HG03060 (cell line): ENCODE measurements around the gene RPL7A.
"Not testable (repeated sequence)": the region's sequence is repeated elsewhere in the genome, so short reads cannot be mapped to it uniquely, and the experiment has no call there.

Experiments
- ATAC-seq: cut with Tn5 transposase; IDR thresholded peaks from one replicate; pipeline ENCODE4 v1.9.1; 2021; ENCODE audit warnings: low read depth, moderate number of reproducible peaks; ENCODE audit not compliant: unreplicated experiment

RPL7A gene

DNA sequence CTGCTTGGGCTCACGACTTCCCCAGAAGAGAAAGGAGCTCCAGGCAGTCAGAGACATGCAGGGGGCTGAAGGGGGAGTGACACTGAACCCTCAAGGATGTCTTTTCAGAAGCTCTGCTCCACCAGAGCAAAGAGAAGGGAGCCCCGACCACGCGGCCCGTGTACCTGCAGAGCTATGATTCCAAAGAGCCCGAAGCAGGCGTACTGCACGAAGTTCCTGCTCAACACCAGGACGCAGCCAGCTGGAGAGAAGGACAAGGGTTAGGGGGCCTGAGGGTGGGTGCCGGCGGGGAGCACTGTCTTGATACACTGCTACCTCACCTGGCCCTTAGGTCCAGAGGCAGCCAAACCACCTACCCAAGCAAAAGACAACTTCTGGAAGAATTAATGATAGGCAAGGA, 18.4 kb downstream of the RPL7A start:
- ATAC-seq, result no peak

DNA sequence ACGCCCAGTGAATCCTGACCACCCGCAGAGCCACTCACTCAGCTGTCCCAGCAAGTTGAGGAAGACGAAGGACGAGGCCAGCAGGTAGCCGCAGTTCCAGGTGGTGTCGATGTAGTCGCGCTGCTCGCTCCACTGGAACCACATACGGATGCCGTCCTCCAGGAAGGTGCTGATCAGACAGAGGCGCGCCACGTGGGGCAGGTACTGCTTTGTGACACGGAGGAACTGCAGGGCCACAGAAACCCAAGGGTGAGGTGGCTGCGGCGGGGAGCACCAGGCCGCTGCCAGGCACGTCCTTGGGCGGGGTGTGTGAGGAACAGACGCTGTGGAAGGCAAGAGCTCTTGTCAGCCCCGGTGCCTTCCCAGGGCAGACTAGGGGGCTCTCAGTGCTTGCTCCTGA, 19.2 kb downstream of the RPL7A start:
- no peak for ATAC-seq

DNA sequence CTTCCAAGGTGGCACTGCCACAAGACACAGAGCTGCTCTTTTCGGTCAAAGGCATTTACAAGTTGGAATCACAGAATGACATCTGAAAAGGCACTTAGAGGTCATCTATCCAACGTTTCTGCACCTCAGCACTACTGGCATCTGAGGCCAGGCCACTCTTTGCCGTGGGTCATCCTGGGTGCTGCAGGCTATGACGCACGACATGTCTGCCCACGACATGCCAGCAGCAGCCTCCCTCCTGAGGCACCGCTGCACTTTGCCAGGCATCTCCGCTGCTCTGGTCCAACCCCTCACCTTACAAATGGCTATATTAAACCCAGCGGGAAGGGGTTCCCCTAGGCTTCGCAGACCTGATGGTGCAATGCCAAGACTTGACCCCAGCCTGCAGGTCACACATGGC, 19.8 kb downstream of the RPL7A start:
- no peak for ATAC-seq

DNA sequence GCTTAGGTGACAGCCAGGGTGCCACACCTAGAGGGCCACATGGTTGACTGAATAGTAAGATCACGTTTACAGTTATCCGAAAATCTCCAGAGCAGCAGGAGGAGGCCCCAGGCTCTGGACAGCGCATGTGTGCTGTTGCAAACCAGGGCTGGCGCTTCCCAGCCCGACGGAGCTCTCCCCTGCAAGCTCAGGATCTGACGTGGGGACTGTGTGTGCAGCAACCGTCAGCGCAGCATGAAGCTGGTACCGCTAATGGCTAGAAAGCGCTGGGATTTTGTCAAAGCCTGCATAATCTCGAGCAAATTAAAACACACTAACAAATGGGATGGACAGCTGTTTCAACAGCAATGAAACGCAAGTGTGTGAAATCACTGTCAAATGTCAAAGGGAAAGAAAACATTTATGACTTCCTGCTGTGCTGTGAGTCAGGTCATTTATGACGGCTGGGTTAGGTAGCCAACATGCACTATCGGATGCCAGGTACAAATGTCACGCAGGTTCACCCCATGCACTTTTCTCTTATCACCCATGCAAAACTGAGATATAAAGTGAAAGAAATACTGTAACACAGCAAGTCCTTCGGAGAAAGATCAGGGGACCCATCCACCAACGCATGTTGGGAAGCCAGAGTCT, 20.3 kb downstream of the RPL7A start:
- no peak for ATAC-seq

DNA sequence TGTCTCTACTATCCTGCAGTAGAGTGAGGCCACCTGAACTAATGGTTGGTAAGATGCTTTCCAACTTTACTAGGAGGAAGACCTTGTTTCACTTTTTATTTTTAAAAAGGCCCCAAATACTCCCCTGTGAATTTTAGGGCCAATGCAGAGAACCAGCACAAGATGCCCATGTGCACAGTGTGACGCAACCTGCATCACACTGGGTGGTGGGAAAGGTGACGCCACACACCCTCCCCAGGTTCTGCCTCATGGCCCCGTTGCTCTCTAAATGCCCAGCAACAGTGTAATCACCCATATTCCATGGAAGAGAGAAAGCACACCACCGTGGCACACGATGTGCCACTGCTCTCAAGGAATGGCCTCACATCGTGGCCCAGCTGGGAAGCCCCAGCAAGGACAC, 21.4 kb downstream of the RPL7A start:
- ATAC-seq, result no peak

DNA sequence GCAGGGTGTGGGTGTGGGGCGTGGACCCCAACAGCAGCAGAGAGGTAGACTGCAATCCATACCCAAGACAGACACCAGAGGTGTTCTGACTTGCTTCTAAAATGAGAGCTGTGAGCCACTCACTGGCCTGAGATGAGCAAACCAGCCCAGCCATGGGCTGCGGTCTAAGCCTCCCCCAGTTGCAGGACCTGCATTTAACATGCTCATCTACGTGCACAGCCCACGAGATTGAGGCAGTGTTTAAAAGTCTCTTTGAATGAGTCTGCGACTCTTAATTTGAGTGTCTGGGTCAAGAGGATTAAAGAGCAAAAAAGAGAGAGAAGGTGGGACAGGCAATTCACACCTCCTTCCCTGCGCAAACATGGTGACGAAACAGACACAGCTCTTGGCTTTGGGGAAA, 21.9 kb downstream of the RPL7A start:
- no peak for ATAC-seq

DNA sequence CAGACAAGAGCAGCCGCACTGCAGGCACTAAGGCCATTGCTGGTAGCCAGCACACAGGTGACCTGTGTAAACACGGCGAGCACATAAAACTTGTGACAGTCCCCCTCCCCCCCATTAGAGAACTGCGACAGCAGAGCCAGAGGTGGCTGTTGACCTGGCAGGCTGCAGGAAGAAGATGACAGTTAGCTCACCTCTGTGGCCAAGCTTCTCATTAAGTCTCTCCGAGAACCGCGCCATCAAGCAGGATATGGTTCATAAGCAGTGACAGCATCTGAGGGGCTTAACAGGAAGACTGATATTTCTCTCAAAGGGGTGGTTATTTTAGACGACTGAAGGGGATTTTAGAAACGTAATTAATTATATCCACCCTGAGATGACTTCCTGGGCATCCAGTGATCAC, 22.7 kb downstream of the RPL7A start:
- ATAC-seq, result no peak

DNA sequence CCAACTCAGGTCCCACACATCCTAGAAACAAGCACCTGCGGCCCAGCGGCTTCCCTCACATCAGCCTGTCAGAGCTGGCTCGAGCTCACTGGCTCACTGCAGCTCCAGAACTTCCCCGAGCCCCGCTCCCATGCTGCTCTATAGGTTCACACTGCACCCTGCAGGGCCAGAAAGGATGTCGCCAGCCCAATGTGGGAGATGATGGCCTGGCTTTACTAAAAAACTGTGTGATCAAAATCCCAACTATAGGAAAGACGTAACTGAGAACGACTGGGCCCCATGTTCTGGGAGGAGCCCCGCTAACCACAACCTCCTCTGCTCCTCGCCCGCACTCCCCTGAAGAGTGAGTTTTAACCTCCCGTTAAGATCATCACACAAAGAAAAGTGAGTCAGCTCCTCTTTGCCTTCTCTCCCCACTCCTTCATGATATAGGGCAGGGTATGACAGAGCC, 23.3 kb downstream of the RPL7A start:
- no peak for ATAC-seq

DNA sequence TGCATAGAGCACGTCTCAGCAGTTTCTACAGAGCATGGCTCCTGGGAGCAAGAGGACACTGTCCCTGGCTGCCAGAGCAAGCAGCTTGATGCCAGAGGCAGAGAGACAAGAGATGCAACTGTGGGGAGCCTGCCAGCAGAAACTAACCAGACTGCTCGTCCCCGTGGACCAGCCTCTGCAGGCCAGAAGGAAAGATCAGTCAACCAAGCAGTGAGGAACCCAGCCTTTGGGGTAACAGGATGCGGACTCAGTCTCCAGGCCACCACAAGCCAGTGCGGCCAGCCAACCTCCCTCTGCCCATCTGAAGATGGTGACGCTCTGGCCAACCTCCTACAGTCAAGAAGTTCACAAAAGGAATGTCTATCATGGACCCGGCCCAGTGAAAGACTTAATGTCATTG, 24.1 kb downstream of the RPL7A start:
- no peak for ATAC-seq

DNA sequence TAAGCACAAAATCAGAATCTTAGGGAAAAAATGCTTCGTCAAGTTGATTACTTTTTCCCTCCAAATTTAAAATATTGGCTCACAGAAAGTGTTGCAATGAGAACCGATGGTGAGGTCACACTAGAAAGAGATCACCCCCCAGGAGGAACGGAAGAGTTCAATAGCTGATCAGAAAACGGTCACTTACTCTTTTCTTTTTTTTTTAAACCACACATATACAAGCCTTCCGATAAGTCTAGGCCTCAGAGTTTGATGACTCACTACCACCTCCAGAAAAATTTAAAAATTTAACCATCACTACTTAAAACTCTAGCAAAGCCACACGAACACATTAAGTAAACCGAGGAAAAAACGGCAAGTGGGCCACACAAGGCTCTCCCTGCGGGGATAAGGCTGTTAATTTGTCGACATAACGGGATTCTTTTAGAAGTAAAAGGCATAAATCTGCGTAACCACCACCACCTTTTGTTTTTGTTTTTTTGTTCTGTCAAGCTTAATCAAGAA, 26.6 kb downstream of the RPL7A start:
- no peak for ATAC-seq

DNA sequence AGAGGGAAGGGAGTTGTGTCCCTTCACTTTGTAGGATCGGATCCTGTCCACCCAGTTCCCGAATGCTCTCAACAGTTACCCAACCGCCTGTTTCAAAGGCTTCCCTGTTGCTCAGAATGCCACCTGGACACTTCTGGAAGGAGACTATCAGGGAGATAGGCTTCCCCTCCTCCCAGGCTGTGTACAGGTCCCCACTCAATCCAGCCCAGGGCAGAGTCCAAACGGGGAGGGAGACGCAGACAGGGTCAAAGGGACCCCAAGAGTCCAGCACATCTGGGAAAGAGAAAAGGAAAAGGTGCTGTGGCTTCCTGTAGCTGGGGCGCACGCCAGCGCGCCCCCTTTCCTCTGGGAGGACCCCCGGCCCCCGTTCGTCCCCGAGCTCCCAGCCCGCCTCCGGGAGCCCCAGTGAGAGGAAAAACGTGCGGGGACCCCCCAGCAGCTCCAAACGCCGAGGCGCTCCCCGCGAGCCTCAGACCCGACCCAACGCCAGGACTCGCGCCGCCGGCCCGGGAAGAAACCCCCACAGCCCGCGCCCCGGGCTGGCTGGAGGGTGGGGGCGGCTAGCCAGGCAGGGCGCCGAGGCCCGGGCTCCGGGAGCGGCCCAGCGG, 27.2 kb downstream of the RPL7A start:
- ATAC-seq, result no peak

DNA sequence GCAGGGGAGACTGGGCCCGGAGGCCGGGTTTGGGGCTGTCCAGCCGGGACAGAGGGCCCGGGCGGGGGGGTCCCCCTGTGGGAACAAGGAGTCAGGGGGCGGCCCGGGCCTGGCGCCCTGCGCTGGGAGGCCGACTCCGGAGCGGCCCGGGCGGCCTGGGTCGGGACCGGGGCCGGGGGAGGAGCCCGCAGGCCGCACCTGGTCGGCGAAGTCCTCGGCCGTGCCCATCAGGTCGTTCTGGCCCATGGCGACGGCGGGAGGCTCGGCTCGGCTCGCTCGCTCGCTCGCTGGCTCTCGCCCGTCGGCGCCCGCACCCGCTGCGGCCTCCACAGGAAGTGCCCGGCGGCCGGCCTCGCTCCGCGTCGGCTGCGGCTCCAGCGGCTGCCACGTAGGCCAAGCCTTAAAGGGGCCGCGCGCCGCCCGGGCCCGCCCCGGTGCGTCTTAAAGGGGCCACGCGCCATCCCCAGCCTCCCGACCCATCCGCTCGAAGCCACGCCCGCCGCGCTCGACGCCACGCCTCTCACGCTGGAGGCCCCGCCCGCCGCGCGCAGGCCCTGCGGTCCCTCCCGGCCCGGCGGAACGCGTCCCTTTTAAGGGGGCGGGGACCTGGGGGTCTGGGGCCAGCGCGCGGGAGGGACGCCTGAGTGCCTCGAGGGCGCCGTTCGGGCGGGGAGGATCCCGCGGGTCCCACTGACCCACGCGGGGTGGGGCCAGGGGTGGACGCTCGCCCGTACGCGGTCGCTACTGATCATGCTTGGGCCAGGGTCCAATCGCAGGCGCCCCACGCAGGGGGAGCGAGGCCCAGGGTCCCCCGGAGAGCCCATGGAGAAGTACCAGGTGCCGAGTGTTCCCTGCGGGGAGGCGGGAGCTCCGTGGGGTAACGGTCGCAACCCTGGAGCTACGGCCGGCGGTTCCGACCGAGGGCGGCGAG, 28.0 kb downstream of the RPL7A start, which contains the start of the genes STKLD1 and SURF4:
TSS of gene STKLD1 (plus strand) at position 643 of the 931 bp plus-strand sequence. CDS start at position 751, 108 bp downstream.
TSS of gene SURF4 (minus strand) at position 337 of the 931 bp plus-strand sequence. CDS start at position 246, 91 bp downstream.
- peak; percentile 58 for ATAC-seq

DNA sequence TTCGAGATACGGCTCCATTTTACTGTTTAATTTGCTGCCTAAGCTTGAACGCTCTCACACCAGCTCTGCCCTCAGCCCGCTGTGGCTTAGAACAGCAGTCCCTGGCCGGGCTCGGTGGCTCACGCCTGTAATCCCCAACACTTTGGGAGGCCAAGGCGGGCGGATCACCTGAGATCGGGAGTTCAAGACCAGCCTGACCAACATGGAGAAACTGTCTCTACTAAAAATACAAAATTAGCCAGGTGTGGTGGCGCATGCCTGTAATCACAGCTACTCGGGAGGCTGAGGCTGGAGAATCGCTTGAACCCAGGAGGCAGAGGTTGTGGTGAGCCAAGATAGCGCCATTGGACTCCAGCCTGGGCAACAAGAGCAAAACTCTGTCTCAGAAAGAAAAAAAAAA, 29.3 kb downstream of the RPL7A start:
- not testable (repeated sequence) for ATAC-seq

DNA sequence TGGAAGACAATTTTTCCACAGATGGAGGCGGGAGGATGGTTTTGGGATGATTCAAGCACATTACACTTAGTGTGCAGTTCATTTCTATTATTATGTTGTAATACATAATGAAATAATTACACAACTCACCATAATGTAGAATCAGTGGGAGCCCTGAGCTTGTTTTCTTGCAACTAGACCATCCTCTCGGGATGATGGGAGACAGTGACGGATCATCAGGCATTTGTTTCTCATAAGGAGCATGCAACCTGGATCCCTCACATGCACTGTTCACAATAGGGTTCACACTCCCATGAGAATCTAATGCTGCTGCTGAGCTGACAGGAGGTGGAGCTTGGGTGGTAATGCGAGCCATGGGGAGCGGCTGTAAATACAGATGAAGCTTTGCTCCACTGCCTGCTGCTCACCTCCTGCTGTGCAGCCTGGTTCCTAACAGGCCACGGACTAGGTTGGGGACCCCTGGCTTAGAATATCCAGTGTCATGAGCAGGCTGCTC, 29.8 kb downstream of the RPL7A start:
- no peak for ATAC-seq

DNA sequence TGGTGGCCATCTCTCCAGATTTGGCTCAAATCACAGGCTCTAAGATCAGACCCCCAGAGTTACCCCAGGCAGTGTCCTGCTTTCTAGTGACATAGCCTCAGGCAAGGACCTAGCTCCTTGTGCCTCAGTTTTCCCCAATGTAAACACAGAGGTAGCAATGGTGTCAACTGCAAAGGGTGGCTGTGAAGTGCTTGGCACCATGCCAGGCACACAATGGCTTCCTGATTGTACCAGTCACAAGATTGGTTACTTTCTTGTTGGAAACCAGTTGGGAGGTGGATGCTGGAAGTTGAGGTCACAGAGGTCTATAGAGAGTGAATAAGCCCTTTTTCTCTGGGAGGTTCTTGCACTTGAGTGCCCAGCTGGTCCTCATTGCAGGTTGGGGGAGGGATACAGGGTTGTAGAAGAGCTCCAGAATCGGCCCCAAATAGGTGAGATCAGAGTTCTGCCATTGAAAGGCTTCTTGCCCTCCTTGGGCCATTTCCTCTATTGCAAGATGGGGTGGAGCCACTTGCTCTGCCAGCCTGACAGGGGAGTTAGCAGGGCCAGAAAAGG, 30.5 kb downstream of the RPL7A start:
- no peak for ATAC-seq

DNA sequence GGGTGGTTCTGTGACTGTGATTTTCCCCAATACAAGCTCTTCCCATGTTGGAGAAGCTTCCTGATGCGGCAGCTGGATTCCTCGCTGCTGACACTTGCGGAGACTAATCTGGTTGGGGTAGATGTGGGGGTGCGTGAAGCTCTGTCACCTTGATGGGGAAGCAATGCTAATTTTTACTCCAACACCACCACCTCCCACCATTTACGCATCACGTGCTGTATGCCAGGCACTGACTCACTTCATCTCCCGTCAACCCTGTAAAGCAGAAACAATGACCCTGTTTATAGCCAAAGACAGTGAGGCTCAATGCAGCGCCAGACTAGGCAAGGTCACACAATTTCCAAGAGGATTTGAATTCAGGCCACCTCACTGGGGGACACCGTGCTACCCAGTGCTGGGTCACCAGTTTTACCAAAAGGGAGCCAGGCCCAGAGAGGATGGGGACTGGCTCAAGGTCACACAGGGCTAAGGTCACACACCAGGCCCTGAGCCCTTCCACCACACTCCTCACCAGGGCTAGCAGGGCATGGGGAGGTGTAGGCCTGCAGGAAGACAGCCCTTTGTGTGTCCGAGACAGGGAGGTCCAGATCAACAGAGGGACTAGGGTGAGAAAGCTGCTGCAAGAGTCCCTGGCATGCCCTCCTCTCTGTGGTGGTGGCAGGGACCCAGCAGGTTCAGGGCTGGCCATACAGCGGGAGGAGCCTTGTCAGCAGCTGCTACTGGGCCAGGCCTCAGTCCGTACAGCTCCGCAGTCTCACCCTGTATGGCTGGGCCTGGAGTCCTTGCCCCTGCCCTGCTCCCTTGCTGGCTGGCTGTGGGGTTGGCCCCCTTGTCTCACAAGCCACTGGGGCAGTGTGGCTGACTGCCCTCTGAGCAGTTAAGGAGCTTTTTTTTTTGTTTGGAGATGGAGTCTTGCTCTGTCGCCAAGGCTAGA, 31.4 kb downstream of the RPL7A start:
- no peak for ATAC-seq

DNA sequence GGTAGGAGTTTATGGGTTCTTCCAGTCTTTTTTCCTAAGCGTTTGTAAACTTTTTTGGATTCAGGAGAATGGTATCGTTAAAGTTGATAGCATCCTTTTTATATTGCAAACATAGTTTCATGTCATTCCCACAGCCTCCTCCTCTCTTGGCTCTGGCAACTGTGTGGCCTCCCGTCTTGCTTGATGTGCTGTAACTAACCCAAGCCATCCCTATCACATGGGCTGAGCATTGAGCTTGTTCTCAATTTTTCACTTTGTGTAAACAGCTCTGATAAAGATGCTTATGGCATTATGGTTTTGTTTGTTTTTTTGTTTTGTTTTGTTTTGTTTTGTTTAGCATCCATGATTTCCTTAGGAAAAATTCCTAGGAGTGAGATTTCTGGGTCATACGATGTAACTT, 32.7 kb downstream of the RPL7A start:
- ATAC-seq, result no peak

DNA sequence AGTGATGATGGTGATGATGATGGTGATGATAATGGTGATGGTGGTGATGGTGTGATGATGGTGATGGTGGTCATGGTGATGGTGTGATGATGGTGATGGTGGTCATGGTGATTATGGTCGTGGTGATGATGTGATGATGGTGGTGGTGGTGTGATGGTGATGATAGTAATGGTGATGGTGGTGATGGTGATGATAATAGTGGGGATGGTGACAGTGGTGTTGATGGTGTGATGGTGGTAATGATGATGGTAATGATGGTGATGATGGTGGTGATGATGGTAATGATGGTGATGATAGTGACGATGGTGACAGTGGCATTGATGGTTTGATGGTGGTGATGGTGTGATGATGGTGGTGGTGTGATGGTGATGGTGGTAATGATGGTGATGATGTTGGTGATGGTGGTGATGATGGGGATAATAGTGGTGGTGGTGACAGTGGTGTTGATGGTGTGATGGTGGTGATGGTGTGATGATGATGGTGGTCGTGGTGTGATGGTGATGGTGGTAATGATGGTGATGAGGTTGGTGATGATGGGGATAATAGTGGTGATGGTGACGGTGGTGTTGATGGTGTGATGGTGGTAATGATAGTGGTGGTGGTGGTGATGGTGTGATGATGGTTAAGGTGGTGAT, 34.6 kb downstream of the RPL7A start:
- ATAC-seq, result no peak

DNA sequence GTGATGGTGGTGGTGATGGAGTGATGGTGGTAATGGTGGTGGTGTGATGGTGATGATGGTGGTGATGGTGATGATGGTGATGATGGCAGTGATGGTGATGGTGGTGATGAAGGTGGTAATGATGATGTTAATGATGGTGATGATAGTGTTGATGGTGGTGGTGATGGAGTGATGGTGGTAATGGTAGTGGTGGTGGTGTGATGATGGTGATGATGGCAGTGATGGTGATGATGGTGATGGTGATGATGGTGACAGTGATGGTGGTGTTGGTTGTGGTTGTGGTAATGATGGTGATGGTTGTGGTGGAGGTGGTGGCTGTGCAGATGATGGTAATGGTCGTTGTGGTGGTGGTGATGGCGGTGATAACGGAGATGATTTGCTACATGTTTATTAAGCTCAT, 35.4 kb downstream of the RPL7A start:
- ATAC-seq, result no peak
